NCI-H2196 treated with DMSO at 0.1 percent for 48 hours (cell line): ENCODE measurements around the gene RHOD.

Source experiments
- DNase-seq: peaks from one replicate; lab custom pipeline; 2025; ENCODE audit not compliant: unreplicated experiment; lab: John Stamatoyannopoulos, UW

RHOD gene

DNA sequence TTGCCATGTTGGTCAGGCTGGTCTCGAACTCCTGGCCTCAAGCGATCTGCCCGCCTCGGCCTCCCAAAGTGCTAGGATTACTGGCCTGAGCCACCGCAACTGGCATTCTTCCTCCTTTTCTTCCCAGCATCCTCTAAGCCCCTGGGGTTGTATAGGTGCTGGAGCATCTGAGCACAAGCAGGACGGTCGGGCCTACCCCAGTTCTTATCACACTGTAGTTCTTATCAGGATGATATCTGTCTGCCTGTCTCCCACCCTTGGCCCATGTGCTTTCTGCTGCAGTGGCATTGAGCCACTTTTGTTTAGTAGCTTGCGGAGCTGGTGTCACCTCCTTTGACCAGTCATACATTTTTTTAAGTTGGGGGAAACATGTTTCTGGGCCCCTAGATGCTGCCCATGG lies 1.9 kb downstream of the RHOD start:
- DNase-seq: no peak

DNA sequence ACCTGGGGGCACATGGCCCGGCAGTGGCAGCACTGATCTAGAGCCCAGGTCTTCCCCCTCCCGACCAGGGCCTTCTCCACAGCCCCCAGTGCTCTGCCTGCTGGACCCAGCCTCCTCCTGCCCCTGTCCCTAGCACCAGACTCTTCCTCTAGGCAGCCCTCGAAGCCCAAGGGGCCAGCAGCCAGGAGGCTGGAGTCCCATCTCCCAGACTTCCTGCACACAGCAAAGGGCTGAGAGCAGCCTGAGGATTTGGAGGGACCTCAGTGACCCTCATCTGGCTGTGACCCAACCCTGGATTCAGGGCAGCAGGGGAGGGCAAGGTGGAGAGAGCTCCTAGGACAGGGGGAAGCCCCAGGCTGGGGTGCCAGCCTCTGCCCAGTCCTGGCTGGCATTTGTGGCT lies 3.0 kb downstream of the RHOD start:
- no peak for DNase-seq

DNA sequence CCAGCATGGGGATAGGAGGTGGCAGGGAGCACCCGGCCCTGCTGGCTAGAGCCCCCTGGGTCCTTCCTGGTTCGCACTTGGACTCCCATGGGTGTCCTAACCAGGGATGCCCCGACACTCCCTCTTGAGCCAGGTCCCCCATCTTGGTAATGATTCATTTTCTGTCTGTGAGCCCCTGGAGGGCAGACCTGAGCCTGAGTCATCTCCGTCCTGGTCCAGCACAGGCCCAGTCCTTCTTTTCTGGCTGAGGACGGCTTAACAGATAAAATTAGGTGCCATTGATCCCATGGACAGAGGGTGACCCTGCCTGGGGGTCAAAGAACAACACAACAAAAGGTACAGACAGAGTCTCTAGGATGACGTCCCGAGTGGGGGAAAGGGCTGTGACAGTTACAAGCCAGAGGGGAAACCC lies 3.5 kb downstream of the RHOD start:
- no peak for DNase-seq

DNA sequence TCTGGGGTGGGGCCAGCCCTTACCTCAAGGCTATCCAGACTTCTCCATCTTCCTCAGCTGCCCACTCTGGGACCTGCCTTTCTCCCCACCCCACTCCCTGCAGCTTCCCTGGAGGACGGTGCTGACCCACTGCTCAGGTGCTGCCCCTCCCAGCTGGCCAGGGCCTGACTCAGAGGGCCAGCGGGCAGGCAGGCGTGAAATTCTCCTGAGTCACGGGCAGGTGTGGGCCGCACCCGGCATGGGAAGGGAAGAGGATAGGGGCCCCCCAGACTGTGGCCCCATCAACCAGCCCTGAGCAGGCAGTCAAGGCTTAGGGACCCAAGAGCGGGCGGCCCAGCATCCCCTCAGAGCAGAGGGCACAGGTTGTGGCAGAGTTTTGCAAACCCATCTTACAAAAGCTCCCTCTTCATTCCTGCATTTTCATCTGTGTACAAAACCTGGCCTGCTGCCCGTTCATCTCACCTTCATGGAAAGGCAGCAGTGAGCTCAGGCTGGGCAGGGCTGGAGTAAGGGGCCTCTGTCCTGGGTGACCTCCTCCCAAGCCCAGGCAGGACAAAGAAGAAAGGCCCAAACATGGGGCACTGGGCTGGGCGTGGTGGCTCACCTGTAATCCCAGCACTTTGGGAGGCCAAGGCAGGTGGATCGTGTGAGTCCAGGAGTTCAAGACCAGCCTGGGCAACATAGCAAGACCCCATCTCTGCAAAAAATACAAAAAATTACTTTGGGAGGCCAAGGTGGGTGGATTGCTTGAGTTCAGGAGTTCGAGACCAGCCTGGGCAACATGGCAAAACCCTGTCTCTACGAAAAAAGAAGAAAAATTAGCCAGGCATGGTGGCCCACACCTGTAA lies 6.1 kb downstream of the RHOD start:
- DNase-seq: no peak

DNA sequence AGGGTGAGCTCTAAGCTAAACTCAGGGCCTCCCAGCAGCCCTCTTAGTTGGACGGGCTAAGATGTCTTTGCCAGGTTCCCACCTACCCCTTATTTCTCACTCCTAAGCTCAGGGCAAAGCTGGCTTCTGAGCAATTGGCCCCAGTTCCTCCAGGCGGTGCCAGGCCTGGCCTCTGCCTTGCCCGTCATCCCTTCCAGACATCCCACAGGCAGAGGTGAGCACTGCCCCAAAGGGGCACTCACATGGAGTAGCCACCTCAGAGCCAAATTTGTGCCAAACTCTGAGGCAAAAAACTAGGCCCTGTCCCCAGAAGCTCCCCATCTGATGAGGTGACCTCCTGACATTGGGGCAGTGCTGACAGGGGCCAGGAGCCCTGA lies 9.7 kb downstream of the RHOD start:
- no peak for DNase-seq

DNA sequence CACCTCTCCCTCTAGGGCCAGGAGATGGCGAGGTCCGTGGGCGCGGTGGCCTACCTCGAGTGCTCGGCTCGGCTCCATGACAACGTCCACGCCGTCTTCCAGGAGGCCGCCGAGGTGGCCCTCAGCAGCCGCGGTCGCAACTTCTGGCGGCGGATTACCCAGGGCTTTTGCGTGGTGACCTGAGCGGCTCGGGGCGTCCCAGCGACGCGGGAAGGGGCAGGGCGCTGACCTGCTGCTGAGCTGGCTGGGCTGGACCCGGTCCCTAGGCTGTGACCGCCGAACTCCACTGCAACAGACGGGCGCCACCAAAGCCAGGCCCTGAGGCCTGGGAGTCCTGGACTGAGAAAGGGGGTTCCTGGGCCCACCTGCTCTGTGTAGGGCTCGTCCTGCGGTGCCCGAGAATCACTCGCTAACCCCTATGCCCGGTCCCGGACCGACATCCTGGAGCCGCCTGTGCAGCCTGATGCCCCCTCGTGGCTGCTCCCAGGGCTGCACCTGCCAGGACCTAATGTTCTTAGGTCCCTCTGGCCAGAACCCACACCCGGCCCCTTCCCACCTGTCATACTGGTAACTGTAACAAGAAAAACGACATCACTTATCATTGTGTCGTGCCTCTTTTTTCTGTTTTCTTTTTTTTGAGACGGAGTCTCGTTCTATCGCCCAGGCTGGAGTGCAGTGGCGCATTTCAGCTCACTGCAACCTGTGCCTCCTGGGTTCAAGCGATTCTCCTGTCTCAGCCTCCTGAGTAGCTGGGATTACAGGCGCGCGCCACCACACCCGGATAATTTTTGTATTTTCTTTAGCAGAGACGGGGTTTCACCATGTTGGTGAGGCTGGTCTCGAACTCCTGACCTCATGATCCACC lies 15.0 kb downstream of the RHOD start:
- DNase-seq: no peak

DNA sequence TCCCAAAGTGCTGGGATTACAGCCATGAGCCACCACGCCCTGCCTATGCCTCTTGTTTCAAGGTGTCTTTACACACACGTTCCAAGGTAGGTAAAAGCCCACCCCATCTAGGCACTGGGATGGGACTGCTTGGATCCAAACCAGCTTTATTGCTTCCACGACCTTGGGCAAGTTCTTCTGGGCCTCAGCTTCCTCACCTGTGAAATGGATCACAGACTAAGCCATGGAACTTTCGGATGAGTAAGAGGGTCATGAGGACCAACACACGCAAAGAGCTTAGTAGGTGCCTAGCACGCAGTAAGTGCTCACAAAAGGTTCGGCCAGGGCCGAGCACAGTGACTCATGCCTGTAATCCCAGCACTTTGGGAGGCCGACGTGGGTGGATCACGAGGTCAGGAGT lies 15.6 kb downstream of the RHOD start:
- no peak for DNase-seq

DNA sequence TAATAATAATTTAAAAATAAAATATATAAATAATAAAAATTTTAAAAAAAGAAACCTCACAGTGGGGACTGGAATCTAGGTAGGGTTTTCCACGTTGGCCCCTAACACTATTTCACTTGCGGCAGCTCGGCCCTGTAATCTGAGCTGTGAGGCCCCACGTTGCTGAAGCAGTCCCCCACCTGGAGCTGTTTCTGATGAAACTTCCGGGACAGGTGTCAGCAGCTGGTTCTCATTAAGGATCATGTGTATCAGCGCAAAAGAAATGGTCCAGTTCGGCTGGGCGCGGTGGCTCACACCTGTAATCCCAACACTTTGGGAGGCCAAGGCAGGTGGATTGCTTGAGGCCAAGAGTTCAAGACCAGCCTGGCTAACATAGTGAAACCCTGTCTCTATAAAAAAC lies 17.3 kb downstream of the RHOD start:
- no peak for DNase-seq

DNA sequence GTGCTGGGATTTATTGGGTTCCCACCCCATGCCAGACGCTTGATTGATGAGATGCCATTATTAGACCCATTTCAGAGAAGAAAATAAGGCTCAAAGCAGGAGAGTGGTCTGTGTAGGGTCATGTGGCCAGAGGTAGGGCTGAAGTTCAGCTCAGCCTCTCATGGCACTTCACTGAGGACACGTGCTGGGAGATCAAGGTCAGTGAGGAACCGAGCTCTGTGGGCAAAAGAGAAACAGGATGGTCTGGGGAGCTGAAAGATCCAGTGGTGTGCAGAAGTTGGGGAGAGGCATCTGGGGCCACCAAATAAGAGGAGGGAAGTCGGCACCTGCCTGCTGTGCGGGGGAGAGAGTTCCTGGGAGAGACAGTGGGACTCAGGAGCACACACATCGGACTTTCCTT lies 19.6 kb downstream of the RHOD start:
- DNase-seq: no peak

DNA sequence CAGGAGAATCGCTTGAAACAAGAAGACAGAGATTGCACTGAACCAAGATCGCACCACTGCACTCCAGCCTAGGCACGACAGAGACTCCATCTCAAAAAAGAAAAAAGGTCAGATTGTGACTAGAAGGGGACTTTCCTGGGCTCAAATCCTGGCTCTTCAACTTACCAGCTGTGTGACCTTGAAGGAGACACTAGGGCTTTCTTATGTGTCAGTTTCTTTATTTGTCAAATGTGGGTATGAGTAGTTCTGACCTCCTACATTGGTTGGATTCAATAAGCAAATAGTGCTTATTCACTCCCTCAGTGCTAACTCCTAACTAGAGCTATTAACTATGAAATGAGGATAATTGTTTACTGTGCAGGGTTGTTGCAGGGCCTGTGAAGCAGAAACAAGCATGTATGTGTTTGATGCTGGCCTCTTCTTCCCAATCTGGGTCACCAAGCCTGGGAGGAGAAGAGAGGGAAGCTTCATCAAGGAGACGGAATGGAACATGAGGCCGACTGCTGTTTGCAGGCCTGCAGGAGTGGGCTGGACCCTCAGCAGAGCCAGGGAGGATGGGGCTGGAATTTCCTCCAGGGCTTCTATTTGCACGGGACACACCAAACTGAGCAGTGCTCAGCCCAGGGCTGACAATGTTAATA lies 22.5 kb downstream of the RHOD start:
- DNase-seq: no peak

DNA sequence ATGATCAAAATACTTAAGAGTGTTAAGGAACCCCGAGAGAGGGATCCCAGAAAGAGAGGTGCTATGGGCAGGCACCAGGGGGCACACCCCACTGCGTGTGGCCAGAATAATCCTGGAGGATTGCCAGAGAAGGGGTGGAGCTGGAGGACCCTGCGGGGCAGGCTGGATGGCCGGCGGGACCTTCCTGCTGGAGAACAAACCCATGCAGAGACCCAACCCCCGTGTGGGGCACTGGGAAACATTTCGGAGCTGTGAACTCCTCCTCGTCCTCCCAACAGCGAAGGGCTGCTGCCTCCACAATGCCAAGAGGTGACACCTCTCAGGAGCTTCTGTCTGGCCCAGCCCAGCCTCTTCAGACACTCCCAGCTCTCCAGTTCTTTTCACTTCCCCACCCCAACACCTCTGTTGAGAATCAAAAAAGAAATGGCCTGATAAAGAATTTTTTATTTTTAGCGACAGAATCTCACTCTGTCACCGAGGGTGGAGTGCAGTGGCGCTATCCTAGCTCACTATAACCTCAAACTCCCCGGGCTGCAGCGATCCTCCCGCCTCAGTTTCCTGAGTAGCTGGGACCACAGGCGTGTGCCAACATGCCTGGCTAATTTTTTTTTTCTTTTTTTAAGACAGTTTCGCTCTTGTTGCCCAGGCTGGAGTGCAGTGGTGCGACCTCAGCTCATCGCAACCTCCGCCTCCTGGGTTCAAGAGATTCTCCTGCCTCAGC lies 25.6 kb downstream of the RHOD start:
- DNase-seq: no peak

DNA sequence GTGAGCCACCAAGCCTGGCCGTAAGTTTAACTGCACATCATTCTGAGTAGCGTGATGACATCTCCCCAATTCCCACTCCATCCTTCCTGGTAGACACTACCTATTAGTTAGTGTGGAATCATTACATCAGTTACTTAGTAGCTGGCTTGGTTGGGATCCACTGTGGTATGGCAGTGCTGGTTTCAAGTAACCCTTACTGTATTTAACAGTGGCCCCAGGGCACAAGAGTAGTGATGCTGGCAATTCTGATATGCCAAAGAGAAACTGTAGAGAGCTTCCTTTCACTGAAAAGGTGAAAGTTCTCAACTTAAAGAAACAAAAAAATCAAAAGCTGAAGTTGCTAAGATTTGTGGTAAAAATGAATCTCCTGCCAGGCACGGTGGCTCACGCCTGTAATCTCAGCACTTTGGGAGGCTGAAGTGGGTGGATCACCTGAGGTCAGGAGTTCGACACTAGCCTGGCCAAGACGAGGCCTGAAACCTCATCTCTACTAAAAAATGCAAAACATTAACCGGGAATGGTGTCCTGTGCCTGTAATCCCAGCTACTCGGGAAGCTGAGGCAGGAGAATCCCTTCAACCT lies 27.2 kb downstream of the RHOD start:
- DNase-seq: no peak

DNA sequence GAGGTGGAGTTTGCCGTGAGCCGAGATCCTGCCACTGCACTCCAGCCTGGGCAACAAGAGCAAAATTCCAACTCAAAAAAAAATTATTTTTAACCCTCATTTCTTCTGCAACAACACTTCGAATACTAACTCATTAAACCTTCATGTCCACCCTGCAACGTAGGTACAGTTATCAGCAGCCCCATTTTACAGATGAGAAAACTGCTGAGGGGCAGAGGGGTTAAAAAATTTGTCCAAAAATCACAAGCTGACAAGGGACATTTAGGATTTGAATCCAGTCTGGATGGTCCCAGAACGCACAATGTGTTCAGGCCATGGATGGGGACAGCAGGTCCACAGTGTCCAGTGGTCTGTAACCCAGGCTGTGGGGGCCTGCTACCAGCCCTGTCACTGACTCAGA lies 29.0 kb downstream of the RHOD start:
- DNase-seq: no peak

DNA sequence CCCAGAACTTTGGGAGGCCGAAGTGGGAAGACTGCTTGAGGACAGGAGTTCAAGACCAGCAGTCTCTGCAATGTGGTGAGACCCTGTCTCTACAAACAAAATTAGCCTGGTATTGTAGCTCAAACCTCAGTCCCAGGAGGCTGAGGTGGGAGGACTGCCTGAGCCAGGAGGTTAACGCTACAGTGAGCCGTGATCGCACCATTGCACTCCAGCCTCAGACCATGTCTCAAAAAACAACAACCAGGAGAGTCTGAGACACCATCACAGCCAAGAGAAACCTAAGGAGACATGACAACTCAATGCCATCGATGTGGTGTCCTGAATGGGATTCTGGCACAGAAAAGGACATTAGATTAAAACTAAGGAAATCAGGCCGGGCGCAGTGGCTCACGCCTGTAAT lies 34.1 kb downstream of the RHOD start:
- DNase-seq: no peak

DNA sequence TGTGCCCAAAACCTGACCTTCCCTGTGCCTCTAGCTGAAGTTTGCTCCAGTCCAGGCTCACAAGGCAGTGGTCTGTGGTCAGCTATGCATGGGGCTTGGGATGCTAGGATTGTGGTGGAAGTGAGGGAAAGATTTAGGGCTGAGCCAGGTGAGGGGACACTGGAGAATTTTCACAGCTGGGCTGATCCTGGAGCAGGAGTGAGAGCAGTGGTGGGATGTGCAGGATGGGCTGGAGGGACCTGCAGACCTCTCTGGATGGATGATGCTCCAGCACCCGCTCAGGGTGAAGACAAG lies 38.5 kb downstream of the RHOD start:
- no peak for DNase-seq

DNA sequence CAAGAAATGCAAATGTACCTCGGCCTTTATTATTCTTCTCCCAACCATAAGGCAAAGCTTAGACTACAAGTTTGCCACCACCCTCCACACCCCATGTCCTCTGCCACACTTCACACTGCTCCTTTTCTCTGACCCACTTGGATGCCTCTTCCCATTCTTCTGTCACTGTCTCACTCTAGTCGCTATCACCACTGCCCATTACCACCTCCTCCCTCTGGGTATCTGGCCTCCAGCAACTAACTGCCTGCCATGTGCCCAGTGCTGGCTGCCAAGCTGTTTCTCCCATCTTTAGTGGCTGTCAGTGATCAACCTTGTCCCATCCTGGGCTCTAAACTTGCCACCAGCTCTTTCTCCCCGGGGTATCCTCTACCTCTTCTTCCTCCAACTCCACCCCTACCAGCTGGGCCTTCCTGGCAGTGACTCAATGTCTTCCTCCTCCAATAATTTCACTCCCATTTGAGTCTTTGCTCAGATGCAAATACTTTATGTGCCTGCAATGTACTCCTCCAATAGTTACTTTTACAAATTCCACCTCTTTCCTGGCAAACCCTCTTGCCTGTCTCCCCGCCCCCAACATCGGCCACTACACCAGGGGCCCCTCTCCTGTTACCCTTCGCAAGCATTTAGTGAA lies 42.3 kb downstream of the RHOD start:
- no peak for DNase-seq

DNA sequence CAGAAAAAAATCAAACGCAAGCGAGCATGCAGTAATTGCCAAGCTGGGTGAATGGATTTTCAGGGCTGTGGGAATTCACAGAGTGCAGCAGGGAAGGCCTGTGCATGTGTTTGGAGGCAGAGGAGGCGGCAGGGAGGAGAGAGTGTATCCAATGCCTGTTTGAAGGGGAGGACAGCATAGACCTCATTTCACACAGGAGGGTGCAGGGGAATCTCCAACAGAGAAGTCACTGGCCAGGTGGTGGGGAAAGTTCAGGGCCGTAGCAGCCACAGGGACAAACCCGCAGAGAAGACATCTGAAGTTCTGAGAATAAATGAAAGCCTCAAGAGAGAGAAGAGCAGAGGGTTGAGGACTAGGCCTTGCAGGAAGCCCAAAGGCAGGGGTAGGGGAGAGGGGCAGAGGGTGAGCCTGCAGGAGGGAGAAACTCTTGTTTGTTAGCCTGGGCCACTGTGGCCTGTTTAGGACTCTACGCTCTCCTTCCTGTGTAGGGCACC lies 43.2 kb downstream of the RHOD start:
- no peak for DNase-seq

DNA sequence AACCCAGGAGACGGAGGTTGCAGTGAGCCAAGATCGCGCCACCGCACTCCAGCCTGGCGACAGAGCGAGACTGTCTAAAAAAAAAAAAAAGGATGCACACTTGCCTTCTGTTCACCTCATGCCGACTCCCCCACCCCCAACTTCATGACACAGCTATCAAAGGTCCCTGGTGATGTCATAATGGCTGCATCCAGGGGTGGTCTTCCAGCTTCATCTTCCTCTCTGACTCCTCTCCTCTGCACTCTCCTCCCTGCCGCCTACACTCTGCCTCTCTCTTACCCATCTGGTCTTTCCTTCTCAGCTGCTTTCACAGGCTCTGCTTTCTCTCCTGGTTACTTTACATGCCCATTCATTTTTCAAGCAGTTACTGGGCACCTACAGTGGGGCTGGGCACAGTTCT lies 46.0 kb downstream of the RHOD start:
- DNase-seq: no peak

DNA sequence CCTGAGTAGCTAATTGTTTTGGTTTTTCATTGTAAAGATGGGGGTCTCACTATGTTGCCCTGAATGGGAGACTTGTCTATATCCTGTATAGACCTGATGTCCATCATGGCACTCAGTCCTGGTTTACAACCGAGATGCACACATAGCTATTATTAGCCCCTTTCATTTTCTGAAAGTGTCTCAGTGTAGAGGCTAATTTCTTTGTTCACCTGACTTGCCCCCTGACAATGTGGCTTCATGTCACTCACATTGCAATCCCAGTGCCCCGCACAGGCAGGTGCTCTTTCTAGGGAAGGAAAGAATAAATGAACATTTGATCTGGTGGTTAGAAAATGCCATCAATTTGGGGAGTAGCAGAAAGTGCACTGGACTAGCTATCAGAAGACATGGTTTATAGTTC lies 49.3 kb downstream of the RHOD start:
- DNase-seq: no peak

DNA sequence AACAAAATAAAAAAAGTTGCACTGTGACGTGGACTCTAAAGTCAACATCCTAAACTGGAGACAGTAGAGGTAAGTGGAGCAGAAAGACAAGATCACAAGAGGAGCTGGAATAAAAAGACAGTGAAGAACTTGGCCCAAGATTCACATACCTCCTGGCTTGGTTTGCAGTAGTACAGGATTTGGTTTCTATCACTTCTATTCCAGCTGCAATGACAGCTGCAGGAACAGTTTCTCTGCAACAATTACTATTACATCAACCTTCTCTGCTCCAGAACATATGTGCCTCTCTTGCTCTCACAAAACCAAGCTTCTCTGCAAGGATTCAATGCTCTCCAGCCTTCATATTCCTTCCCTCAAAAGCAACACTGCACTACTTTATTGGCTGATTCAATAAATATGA lies 54.6 kb downstream of the RHOD start:
- DNase-seq: no peak
